Measurements from ENCODE around the gene LIPC.

DNA sequence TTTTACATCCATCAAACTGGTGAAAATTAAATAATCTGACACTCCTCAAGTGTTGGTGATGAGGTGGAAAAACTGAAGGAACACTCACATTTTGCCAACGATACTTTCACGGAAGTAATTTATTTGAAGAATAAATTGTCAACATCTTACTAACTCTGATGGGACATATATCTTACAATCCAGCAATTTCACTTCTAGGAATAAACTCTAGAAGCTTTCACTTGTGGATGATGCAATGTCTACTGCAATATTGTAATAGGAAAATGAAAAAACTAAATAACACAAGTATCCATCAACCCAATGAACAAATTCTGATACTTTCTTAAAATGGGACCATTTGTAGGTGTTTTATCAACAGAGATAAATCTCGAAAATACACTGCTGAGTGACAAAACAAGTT lies 16.2 kb upstream of the LIPC start:
- TF ChIP-seq, protein P1, sequence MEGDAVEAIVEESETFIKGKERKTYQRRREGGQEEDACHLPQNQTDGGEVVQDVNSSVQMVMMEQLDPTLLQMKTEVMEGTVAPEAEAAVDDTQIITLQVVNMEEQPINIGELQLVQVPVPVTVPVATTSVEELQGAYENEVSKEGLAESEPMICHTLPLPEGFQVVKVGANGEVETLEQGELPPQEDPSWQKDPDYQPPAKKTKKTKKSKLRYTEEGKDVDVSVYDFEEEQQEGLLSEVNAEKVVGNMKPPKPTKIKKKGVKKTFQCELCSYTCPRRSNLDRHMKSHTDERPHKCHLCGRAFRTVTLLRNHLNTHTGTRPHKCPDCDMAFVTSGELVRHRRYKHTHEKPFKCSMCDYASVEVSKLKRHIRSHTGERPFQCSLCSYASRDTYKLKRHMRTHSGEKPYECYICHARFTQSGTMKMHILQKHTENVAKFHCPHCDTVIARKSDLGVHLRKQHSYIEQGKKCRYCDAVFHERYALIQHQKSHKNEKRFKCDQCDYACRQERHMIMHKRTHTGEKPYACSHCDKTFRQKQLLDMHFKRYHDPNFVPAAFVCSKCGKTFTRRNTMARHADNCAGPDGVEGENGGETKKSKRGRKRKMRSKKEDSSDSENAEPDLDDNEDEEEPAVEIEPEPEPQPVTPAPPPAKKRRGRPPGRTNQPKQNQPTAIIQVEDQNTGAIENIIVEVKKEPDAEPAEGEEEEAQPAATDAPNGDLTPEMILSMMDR (IDR thresholded peaks at IDR 0.05) = no peak
- TF ChIP-seq GATA2 (CRISPR knock-in tag; IDR thresholded peaks at IDR 0.05) (no peak), TAF1 (IDR thresholded peaks at IDR 0.05; ENCODE audit: borderline replicate concordance, low read depth, low read length) (no peak), JUND (IDR thresholded peaks at IDR 0.05) (no peak), CHD2 (IDR thresholded peaks at IDR 0.05; ENCODE audit: low read length, partially characterized antibody) (no peak), FOXM1 (IDR thresholded peaks at IDR 0.05; ENCODE audit: low read depth) (no peak), NRF1 (IDR thresholded peaks at IDR 0.05; ENCODE audit: low read depth, low read length) (no peak), RCOR1 (IDR thresholded peaks at IDR 0.05; ENCODE audit: low read length) (no peak), EZH2phosphoT487 (IDR thresholded peaks at IDR 0.05; ENCODE audit: borderline replicate concordance, low read depth) (no peak), RAD21 (IDR thresholded peaks at IDR 0.05; ENCODE audit: low read length) (no peak)
- TF ChIP-seq, protein P2, sequence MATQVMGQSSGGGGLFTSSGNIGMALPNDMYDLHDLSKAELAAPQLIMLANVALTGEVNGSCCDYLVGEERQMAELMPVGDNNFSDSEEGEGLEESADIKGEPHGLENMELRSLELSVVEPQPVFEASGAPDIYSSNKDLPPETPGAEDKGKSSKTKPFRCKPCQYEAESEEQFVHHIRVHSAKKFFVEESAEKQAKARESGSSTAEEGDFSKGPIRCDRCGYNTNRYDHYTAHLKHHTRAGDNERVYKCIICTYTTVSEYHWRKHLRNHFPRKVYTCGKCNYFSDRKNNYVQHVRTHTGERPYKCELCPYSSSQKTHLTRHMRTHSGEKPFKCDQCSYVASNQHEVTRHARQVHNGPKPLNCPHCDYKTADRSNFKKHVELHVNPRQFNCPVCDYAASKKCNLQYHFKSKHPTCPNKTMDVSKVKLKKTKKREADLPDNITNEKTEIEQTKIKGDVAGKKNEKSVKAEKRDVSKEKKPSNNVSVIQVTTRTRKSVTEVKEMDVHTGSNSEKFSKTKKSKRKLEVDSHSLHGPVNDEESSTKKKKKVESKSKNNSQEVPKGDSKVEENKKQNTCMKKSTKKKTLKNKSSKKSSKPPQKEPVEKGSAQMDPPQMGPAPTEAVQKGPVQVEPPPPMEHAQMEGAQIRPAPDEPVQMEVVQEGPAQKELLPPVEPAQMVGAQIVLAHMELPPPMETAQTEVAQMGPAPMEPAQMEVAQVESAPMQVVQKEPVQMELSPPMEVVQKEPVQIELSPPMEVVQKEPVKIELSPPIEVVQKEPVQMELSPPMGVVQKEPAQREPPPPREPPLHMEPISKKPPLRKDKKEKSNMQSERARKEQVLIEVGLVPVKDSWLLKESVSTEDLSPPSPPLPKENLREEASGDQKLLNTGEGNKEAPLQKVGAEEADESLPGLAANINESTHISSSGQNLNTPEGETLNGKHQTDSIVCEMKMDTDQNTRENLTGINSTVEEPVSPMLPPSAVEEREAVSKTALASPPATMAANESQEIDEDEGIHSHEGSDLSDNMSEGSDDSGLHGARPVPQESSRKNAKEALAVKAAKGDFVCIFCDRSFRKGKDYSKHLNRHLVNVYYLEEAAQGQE (IDR thresholded peaks at IDR 0.05; ENCODE audit: low read depth, low read length) = no peak
